K562 (cell line): Measurements from ENCODE around the gene RAB24.

Source experiments
- CTCF ChIP-seq, 3 experiments: IDR thresholded peaks in 2 of 3; conservative IDR thresholded peaks in 1 of 3; 2 replicates each; pipeline ENCODE4 v1.5.1; 2011 to 2012; ENCODE audit warnings: low read length in 3 of 3, mild to moderate bottlenecking in 3 of 3, control low read depth in 2 of 3, improper control_type of control experiment in 1 of 3, inconsistent platforms in 1 of 3, low read depth in 1 of 3, mixed read lengths in 1 of 3, moderate library complexity in 1 of 3; ENCODE audit not compliant: insufficient read depth in 2 of 3
- ELF1 ChIP-seq: fragments of 200-800 bp; sonication (Bioruptor generic); IDR thresholded peaks from 2 replicates; pipeline ENCODE4 v1.6.1; 2016; ENCODE audit warnings: missing genetic modification characterization, missing compliant biosample characterization
- ZNF143 ChIP-seq: sonication (generic); formaldehyde crosslinking; IDR thresholded peaks from 2 replicates; pipeline ENCODE4 v1.9.0; 2022; ENCODE audit warnings: mild to moderate bottlenecking, missing genetic modification reagents
- ZNF184 ChIP-seq: sonication (generic); formaldehyde crosslinking; IDR thresholded peaks from 2 replicates; pipeline ENCODE4 v1.5.0; 2020; ENCODE audit warnings: missing genetic modification reagents
- ZNF316 ChIP-seq: fragments of 450-650 bp; IDR thresholded peaks from 2 replicates; pipeline ENCODE4 v1.6.1; 2016

DNA sequence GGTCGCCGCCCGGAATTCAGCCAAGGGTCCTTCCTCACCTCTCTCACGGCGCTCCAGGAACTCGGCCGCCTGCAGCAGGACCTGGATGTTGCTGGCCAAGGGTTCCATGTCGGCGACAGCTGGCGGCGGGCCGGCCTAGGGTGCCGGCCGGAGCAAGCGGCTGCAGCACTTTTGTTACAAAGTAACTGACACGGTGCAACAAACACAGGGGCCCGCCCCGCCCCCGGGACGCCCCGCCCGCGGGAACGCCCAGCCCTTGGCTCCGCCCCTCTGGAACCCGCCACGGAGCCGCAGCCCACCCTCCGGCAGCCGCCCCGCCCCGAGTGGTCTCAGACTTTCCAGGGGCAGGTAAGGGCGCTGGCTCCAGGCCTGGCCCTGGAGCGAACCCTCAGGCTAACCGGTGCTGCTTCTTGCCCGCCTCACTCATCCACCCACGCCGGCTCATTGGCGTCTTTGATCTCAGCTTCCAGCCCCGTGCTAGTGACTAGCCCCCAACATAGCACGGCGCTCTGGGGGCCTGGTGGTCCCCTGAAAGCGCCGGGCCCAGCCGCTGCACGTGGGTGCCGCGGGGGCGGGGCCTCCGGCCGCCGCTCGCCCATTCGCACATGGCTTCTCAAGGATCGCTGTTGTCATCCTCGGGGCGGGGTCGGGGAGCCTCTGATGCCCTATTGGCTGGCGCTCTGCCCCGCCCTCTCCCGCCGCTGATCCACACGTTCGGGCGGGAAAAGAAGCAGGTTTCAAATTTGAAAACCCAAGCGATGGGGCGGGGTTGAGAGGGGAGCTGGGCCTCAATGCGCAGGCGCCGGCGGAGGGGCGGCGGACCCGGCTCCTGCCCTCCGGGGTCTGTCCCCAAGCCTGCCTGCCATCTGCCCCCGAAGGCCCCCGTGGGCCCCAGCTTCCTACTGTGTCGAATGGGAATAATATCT lies 8.5 kb upstream of the RAB24 start, which contains the start of gene MXD3:
- TF ChIP-seq ZNF143 = no peak
- no peak for TF ChIP-seq ZNF184 (CRISPR knock-in tag)
- TF ChIP-seq ZNF316 = no peak
- TF ChIP-seq CTCF (IDR thresholded peaks at IDR 0.05 in 2 of 3, conservative IDR thresholded peaks at IDR 0.05 in 1 of 3; ENCODE audit: insufficient read depth in 2 of 3, low read depth in 1 of 3, low read length in 3 of 3) = no peak
- TF ChIP-seq ELF1 (tag) = no peak
